Activated CD8-positive, alpha-beta memory T cell treated with anti-CD3 and anti-CD28 coated beads, Interleukin-2, amount 50 U/mL, for 48 hours (primary cell): ENCODE data around the gene SMAD3.
A peak's percentile ranks its signal among the peaks of the same experiment; 100 is the strongest.
"Not testable (repeated sequence)": the region's sequence is repeated elsewhere in the genome, so short reads cannot be mapped to it uniquely, and the experiment has no call there.

ENCODE experiments used
- DNase-seq: peaks from one replicate; pipeline ENCODE4 v3.0.0-alpha.2; 2020

SMAD3 gene

DNA sequence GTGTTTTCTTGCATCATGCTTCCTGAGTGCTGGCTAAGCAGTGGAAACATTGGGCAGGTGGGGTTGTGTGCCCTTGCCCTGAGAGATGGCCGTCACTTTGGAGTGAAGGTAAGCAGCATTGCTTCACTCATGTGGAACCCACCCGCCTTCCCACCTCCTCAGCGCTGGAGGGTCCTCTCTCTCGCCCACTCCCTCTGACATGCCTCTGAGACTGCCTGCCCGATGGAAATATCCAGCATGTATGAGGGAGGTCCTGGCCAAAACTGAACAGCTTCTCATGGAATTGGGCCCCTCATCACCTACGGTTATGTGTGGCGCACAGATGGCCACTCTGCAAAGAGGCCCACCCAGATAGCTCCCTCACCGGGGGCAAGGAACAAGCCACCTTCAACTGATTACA is 48.6 kb downstream of the SMAD3 start:
- no peak for DNase-seq

- DNase-seq: no peak
These were observed 49.6 kb downstream of the SMAD3 start for GRCh38 chr15:67114846-67115585.

- DNase-seq: no peak
These were observed 50.2 kb downstream of the SMAD3 start for GRCh38 chr15:67115586-67115969.

GRCh38 chr15:67116742-67117141 is 51.3 kb downstream of the SMAD3 start:
- no peak for DNase-seq

DNA sequence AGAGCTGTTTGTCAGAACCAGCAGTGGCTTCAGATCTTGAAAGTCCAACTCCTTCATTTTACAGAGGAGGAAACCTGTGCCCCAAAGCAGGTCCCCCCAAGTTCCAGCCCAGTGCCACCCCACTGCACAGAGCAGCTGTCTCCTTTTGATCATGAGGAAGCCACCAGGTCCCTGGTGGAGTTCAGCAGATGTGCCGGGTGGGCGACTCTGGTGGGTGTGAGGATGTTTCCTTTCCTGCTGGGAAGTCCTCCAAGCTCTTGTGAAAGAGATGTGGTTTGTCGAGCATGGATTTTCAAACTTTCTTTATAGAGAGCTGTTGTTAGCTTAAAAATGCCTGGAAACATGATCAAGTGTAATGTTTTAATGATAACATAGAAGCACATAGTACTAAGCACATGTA is 52.0 kb downstream of the SMAD3 start:
- DNase-seq: no peak

GRCh38 chr15:67118808-67119207 is 53.4 kb downstream of the SMAD3 start:
- no peak for DNase-seq

DNA sequence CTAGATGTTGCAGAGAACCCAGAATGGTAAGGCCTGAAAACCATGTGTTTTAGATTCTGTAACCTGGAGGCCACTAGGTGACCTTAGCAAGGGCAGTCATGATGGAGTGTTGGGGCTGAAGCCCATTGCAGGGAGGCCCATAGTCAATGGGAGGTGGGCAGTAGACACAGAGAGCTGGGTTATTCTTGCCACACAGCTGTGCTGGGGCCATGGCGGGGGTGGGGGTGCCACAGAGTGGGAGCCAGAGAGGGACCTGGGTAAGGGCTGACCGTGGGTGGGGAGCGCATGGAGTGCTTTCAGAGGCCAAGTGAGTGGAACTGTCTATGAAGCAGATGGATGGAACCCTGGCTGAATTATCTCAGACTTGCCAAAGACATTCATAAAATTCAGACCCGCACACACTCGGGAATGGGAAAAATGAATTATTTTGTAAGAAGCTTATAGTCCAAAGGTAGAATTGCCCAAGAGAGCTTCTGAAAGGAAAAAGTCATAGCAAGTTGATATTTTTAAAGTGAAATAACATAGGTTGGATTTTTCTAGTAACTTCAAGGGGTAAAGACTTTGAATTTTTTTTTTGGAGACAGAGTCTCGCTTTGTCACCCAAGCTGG is 53.9 kb downstream of the SMAD3 start:
- DNase-seq: no peak

- DNase-seq: no peak
These were observed 54.8 kb downstream of the SMAD3 start for GRCh38 chr15:67120009-67120838.

DNA sequence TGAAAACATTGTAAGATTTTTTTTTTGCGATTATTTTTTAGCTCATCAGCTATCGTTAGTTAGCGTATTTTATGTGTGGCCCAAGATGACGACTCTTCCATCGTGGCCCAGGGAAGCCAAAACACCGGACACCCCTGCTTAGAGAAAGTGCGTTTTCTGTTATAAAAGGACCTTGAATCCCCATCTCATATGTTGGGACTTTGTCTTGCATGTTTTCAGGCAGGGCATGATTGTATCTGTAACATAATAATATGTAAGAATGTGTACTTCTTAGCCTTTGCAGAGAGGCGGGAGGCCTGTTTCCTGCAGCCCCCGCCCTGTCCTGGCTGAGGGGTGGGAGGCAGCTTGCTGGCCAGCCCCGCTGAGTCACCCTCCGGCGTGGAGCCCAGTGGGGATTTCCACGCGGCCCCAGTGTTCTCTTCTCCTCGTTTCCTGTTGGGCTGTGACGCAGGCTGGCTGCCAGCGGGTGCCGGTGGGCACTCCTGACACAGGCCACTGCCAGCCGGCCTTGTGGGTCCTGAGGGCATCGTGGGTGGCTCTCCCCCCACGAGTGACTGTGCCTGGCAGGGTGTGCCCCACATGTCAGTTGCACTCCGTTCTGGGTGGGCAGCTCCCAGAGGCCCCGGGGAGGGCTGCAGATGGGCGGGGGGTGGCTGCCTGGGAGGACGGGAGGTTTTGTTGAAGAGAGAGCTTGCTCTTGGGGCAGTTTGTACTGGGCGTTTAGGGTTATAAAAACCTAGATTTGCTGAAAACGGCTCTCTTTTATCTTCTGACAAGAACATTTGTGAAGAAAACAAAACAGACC is 55.6 kb downstream of the SMAD3 start:
- peak; percentile 89 for DNase-seq

- DNase-seq: no peak
These were observed 56.5 kb downstream of the SMAD3 start for GRCh38 chr15:67121644-67122605.

DNA sequence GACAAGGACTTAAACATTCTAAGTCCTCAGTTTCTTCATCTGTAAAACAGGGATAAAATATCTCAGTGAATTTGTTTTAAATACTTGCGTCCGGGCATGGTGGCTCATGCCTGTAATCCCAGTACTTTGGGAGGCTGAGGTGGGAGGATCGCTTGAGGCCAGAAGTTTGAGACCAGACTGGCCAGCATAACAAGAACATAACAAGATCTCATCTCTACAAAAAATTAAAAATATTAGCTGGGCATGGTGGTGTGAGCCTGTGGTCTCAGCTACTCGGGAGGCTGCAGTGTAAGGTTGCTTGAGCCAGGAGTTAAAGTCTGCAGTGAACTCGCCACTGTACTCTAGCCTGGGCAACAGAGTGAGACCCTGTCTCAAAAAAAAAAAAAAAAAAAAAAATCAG is 57.4 kb downstream of the SMAD3 start:
- not testable (repeated sequence) for DNase-seq

GRCh38 chr15:67123291-67123690 is 57.9 kb downstream of the SMAD3 start:
- not testable (repeated sequence) for DNase-seq

DNA sequence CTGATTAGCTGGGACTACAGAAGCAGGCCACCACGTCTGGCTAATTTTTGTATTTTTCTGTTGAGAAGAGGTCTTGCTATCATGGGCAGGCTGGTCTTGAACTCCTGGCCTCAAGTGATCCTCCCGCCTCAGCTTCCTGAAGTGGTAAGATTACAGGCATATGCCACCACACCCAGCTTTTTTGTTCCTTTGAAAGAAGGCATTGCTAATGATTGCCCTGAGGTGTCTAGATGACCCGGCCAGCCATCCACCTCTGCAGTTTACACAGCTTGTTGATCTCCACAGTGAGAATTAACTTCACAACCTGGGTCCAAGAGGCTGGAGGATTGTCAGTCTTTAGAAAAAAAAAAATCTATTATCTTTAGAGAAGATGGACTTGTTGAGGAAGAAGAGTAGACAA is 58.7 kb downstream of the SMAD3 start:
- DNase-seq: no peak

DNA sequence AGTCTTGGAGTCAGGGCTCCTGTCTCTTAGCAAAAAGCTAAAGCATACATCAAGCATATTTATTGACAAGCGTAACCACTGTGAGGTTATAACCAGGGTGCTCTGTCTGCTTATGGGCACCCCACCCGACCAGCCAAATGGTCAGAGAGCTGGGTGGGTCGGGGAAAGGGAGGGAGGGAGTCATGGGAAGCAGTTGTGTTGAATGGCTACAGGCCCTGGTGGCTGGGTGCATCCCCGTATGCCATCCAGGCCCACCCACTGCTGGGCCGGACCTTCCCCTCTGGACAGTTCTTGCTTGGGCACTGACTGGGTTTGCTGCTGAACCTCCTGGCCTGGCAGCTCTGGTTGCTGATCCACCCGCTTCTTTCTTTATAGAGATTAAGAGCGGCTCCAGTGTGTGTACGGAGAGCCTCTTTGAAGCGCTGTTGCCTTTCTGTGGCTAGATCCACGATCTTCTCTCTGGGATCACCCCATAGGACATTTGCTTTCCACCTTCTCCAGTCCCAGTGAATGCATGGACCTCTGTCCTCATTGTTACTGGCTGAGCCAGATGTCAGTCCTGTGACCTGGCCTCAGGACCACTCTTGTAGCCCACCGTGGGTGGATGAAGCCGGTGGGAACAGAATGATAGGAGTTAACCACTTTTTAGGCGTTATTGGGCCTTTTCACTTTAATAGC is 59.6 kb downstream of the SMAD3 start:
- no peak for DNase-seq

DNA sequence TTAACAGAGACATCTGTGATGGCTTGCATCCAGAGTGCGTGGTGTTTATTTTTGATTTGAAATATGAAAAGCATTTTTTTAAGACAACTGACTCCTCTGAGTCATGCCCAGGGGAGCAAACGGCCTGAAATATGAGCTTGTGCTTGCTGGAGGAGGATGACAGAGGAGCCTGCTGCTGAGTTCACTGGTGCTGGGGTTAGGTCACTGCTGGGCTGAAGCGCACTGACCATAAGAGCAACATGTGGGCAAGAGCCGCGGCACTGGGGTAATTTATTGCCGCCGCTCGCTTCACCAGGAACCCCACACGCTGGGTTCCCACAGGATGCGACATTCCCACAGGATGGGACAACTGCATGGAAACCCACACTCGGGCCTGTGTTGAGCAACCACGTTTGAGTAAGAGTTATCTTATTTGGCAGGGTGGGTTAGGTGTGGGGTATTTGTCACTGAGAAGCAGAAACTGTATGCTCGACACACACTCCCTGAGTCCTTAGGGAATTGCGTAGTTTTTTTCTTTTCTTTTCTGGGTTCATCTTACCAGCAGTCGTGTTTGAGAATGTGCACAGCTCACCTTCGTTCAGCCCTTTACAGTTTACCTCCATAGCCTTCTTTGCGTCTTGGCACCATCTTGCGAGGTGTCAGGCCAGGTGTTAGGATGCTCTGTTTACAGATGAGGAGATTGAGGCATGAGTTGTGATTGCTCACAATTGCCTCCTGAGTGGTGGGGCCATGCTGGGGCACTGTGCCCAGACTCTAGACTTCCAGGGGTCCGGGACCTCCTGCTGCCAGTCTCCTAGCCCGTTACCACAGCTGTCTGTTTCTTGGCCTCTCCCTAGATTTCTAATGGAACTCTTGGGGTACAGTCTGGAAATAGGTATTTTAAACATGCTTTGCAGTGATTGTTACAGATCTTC is 60.4 kb downstream of the SMAD3 start:
- DNase-seq: no peak

GRCh38 chr15:67126551-67127330 is 61.3 kb downstream of the SMAD3 start:
- DNase-seq: no peak

DNA sequence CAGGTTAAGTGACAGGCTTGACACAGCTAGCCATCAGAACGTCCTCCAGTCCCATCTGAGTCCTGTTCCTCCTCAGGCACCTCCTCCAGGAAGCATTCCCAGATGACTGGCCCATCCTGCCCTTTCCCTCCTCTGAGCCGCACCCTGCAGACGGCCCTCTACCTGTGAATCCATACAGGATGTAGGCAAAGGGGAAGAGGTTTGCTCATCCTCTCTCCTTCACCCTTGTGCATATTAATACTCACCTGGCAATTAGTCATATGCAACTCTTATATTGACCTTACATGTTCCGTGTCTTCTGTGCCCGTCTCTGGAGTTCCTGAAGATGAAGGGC is 61.9 kb downstream of the SMAD3 start:
- no peak for DNase-seq

- no peak for DNase-seq
These were observed 62.6 kb downstream of the SMAD3 start for GRCh38 chr15:67127965-67128364.

GRCh38 chr15:67130166-67130565 is 64.8 kb downstream of the SMAD3 start:
- no peak for DNase-seq
